ENCODE data around the gene WDR77. TPM values are rescaled to one million over a fixed set of nuclear protein-coding genes. Genes with fewer than 3 reads are reported as not detected.
A peak's percentile ranks its signal among the peaks of the same experiment; 100 is the strongest.

Gene WDR77
- total RNA-seq, result 50.8 TPM

DNA sequence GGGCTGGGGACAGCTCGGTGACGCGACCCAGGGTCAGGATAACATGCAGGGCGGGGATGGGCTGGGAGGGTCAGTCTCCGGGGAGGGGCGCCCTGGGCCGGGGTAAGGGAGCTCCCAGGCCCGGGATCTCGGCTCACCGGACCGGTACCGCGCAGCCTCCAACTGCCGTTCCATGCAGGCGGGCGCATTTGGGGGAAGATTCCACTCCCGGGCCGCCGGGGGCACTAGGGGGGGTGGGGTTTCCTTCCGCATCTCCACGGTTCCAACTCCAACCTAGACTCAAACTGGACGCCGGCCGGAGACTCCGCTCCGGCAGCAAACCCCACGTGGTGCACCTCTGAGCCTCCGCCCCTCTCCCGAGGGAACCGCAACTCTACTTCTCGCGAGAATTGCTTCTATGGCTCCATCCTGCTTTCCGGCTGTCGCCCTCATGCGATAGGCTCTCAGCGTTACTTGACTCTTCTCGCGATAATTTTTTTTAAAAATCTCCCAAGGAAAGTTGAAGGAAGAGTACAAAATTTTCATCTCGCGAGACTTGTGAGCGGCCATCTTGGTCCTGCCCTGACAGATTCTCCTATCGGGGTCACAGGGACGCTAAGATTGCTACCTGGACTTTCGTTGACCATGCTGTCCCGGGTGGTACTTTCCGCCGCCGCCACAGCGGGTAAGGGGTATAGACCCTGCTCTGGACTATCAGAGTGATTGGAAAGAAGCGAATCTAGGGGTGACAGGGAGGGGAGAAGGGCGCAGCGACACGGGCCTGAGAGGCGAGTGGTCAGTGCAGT, at the start of gene WDR77, which contains the start of gene ATP5PB:
TSS of gene WDR77 (minus strand) at position 339 of the 785 bp plus-strand sequence. CDS start at position 252, 87 bp downstream.
TSS of gene ATP5PB (plus strand) at position 547 of the 785 bp plus-strand sequence. CDS start at position 625, 78 bp downstream.
- intact Hi-C loops (cut with DNase I), result no loop called here
- no peak for TF ChIP-seq POLR2A (IDR thresholded peaks at IDR 0.05)
- peak; percentile 75 to 99 for TF ChIP-seq POLR2AphosphoS5 (IDR thresholded peaks at IDR 0.05; ENCODE audit: insufficient read depth in 1 of 2, low read depth in 1 of 2)
- H3K4me1 ChIP-seq, result peaks cover 60% of the 10 kb centered on the region
- peak within 1 kb of the TSS; percentile 78 for H3K27ac ChIP-seq
- H3K4me3 ChIP-seq, result peak within 1 kb of the TSS; percentile 76 to 95
- peak in 1 of 2 donors; percentile 99 for DNase-seq (ENCODE audit: extremely low spot score in 2 of 2)
- no peaks in the 10 kb centered on the region for H3K9me3 ChIP-seq
- no peaks in the 10 kb centered on the region for H3K27me3 ChIP-seq
- peaks cover 0 to 24% of the 10 kb centered on the region in 2 donors for H3K36me3 ChIP-seq

DNA sequence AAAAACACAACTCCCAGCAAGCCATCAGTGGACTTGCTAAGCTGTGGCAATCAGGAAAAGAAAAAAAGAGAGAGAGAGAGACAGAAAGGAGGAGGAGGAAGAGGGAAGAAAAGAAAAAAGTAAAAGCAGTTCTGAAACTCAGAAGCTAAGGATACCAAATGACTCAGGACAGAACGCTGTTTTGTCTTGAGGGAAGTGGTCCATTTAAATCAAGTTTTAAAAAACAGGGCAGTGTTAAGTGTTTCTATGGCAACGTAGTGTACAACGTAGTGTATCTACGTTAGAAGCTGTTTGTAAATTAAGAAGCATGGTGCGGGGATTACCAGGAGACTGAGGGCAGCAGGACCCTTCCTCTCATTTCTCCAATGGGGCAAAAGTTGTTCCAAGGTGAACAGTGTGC, 48.5 kb upstream of the WDR77 start:
- H3K27me3 ChIP-seq, result no peaks in the 10 kb centered on the region

DNA sequence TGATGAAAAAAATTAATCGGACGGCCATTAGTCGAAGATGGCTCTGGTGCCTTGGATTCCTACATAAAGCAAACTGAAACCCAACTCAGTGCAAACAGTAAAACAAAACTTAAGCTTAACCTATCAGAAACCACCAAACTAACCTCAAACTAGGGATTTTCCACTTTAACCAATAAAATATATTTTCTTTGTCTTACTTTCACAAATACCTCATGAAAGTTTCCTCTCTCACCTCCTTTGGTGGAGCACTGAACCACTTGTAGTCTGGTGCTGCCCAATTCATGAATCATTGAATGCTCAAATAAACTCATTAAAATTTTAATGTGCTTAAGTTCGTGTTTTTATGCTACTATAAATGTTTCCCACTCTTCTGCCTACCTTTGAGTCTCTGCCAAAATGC, 47.3 kb upstream of the WDR77 start:
- H3K36me3 ChIP-seq, result no peaks in the 10 kb centered on the region
- intact Hi-C loops (cut with DNase I), result no loop called here
- TF ChIP-seq, protein P1, sequence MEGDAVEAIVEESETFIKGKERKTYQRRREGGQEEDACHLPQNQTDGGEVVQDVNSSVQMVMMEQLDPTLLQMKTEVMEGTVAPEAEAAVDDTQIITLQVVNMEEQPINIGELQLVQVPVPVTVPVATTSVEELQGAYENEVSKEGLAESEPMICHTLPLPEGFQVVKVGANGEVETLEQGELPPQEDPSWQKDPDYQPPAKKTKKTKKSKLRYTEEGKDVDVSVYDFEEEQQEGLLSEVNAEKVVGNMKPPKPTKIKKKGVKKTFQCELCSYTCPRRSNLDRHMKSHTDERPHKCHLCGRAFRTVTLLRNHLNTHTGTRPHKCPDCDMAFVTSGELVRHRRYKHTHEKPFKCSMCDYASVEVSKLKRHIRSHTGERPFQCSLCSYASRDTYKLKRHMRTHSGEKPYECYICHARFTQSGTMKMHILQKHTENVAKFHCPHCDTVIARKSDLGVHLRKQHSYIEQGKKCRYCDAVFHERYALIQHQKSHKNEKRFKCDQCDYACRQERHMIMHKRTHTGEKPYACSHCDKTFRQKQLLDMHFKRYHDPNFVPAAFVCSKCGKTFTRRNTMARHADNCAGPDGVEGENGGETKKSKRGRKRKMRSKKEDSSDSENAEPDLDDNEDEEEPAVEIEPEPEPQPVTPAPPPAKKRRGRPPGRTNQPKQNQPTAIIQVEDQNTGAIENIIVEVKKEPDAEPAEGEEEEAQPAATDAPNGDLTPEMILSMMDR (IDR thresholded peaks at IDR 0.05), result no peak
- TF ChIP-seq POLR2A (IDR thresholded peaks at IDR 0.05), result no peak
- TF ChIP-seq POLR2AphosphoS5 (IDR thresholded peaks at IDR 0.05; ENCODE audit: insufficient read depth in 1 of 2, low read depth in 1 of 2), result no peak
- H3K9me3 ChIP-seq, result no peaks in the 10 kb centered on the region
- no peak for DNase-seq (ENCODE audit: extremely low spot score in 2 of 2)
- H3K4me1 ChIP-seq, result no peaks in the 10 kb centered on the region
- no peaks in the 10 kb centered on the region for H3K27me3 ChIP-seq
- H3K4me3 ChIP-seq, result no peak overlapping the region
- H3K27ac ChIP-seq, result no peak overlapping the region

More for the DNA sequence above, 48.5 kb upstream of the WDR77 start:
- H3K36me3 ChIP-seq, result no peaks in the 10 kb centered on the region
- no peak overlapping the region for H3K27ac ChIP-seq
- DNase-seq (ENCODE audit: extremely low spot score in 2 of 2), result no peak
- TF ChIP-seq POLR2AphosphoS5 (IDR thresholded peaks at IDR 0.05; ENCODE audit: insufficient read depth in 1 of 2, low read depth in 1 of 2) (no peak), POLR2A (IDR thresholded peaks at IDR 0.05) (no peak)
- TF ChIP-seq, protein P1 (IDR thresholded peaks at IDR 0.05), result no peak
- H3K4me3 ChIP-seq, result no peak overlapping the region
- intact Hi-C loops (cut with DNase I), result no loop called here
- H3K9me3 ChIP-seq, result no peaks in the 10 kb centered on the region
- H3K4me1 ChIP-seq, result no peaks in the 10 kb centered on the region

DNA sequence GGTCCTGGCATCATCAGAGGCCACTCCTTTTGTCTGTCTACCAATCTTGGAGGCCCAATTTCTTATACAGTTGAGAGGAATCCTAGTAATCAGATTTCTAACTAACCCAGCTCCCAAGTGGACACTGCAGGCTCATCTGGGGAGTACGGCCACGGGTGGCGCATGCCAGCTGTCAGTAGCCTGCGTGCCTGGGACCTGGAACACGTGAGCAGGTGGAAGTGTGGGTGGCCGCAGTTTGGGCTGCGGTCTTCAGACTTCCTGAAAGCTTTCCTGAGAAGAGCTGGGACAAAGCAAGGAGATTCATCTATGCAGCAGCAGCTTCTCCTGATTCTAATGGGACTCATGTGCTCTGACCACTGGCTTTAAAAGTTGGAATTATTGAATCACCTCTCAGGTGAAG, 42.0 kb upstream of the WDR77 start:
- intact Hi-C loops (cut with DNase I), result no loop called here
- no peak for DNase-seq (ENCODE audit: extremely low spot score in 2 of 2)
- Histone ChIP-seq H3K27me3 (no peaks in the 10 kb centered on the region), H3K4me3 (no peak overlapping the region), H3K4me1 (no peaks in the 10 kb centered on the region), H3K27ac (no peak overlapping the region), H3K9me3 (no peaks in the 10 kb centered on the region), H3K36me3 (no peaks in the 10 kb centered on the region)
- TF ChIP-seq POLR2AphosphoS5 (IDR thresholded peaks at IDR 0.05; ENCODE audit: insufficient read depth in 1 of 2, low read depth in 1 of 2) (no peak), POLR2A (IDR thresholded peaks at IDR 0.05) (no peak)
- TF ChIP-seq, protein P1 (IDR thresholded peaks at IDR 0.05), result no peak

DNA sequence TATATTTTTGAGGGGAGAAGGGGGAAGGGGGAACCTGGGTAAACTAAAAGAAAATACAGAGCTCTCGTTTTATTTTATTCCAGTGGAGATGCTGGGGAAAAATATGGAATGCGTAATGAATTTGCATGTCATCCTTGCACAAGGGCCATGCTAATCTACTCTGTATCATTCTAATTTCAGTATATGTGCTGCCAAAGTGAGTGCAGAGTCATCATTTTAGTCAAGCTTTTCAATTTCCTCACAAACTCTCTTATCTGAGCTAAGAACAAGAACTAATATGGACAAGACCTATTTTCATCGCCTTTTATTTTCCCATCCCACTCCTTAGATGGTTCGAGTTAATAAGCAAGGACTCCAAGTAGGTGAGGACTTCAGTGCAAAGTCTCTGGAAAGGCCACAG, 41.2 kb upstream of the WDR77 start:
- DNase-seq (ENCODE audit: extremely low spot score in 2 of 2), result no peak
- intact Hi-C loops (cut with DNase I), result no loop called here
- Histone ChIP-seq H3K27me3 (no peaks in the 10 kb centered on the region), H3K9me3 (no peaks in the 10 kb centered on the region), H3K4me1 (no peaks in the 10 kb centered on the region), H3K4me3 (no peak overlapping the region), H3K36me3 (no peaks in the 10 kb centered on the region), H3K27ac (no peak overlapping the region)
- TF ChIP-seq, protein P1 (IDR thresholded peaks at IDR 0.05), result no peak
- TF ChIP-seq POLR2A (IDR thresholded peaks at IDR 0.05) (no peak), POLR2AphosphoS5 (IDR thresholded peaks at IDR 0.05; ENCODE audit: insufficient read depth in 1 of 2, low read depth in 1 of 2) (no peak)

All from vagina (tissue), 2 donors.